K562 (cell line): ENCODE measurements around the gene EN2.

ENCODE experiments used
- ARID4B ChIP-seq: sonication (generic); formaldehyde crosslinking; IDR thresholded peaks from 2 replicates; pipeline ENCODE4 v1.8.0; 2022; ENCODE audit warnings: mild to moderate bottlenecking, missing genetic modification reagents
- MXI1 ChIP-seq: IDR thresholded peaks from 2 replicates; pipeline ENCODE4 v1.6.1; 2011; ENCODE audit warnings: low read depth, mild to moderate bottlenecking, improper control_type of control experiment, low read length
- POLR2A ChIP-seq: fragments of 450-650 bp; conservative IDR thresholded peaks from 2 replicates; pipeline ENCODE4 v1.6.1; 2016
- POLR2AphosphoS5 ChIP-seq: IDR thresholded peaks from 2 replicates; pipeline ENCODE4 v1.6.1; 2011; ENCODE audit warnings: mild to moderate bottlenecking, low read depth, low read length, moderate library complexity; ENCODE audit not compliant: control insufficient read depth, insufficient read depth
- TAF7 ChIP-seq: fragments of 450-650 bp; IDR thresholded peaks from 2 replicates; pipeline ENCODE4 v1.6.1; 2016; ENCODE audit warnings: missing genetic modification characterization, missing compliant biosample characterization
- TF ChIP-seq, protein P1 (sequence below): sonication (generic); formaldehyde crosslinking; IDR thresholded peaks from 2 replicates; pipeline ENCODE4 v1.8.0; 2023; ENCODE audit warnings: mild to moderate bottlenecking, missing genetic modification reagents
- TF ChIP-seq, protein P2 (sequence below): fragments of 450-650 bp; IDR thresholded peaks from 2 replicates; pipeline ENCODE4 v1.6.1; 2017; ENCODE audit warnings: antibody characterized with exemption

- TF ChIP-seq, protein P1, sequence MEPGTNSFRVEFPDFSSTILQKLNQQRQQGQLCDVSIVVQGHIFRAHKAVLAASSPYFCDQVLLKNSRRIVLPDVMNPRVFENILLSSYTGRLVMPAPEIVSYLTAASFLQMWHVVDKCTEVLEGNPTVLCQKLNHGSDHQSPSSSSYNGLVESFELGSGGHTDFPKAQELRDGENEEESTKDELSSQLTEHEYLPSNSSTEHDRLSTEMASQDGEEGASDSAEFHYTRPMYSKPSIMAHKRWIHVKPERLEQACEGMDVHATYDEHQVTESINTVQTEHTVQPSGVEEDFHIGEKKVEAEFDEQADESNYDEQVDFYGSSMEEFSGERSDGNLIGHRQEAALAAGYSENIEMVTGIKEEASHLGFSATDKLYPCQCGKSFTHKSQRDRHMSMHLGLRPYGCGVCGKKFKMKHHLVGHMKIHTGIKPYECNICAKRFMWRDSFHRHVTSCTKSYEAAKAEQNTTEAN (CRISPR knock-in tag), result no peak
- TF ChIP-seq, protein P2, sequence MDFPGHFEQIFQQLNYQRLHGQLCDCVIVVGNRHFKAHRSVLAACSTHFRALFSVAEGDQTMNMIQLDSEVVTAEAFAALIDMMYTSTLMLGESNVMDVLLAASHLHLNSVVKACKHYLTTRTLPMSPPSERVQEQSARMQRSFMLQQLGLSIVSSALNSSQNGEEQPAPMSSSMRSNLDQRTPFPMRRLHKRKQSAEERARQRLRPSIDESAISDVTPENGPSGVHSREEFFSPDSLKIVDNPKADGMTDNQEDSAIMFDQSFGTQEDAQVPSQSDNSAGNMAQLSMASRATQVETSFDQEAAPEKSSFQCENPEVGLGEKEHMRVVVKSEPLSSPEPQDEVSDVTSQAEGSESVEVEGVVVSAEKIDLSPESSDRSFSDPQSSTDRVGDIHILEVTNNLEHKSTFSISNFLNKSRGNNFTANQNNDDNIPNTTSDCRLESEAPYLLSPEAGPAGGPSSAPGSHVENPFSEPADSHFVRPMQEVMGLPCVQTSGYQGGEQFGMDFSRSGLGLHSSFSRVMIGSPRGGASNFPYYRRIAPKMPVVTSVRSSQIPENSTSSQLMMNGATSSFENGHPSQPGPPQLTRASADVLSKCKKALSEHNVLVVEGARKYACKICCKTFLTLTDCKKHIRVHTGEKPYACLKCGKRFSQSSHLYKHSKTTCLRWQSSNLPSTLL, result no peak
- TF ChIP-seq POLR2A (no peak), TAF7 (tag) (no peak), POLR2AphosphoS5 (no peak), MXI1 (no peak), ARID4B (CRISPR knock-in tag) (no peak)
Observed at GRCh38 chr7:155493744-155494538, 36.0 kb downstream of the EN2 start.
